ENCODE results near the gene PCYT1B.

PCYT1B gene

GRCh38 chrX:24515447-24515846, 131.7 kb downstream of the PCYT1B start:
- DNase-seq, result no peak

- no peak for DNase-seq
Observed at GRCh38 chrX:24513416-24513815, 133.7 kb downstream of the PCYT1B start.

- no peak for DNase-seq
Observed at GRCh38 chrX:24508375-24508774, 138.8 kb downstream of the PCYT1B start.
